Muscle of arm (tissue), 12 donors: ENCODE measurements around the gene CPZ. TPM values are rescaled to one million over a fixed set of nuclear protein-coding genes. Genes with fewer than 3 reads are reported as not detected.
"Not testable (repeated sequence)": the region's sequence is repeated elsewhere in the genome, so short reads cannot be mapped to it uniquely, and the experiment has no call there.

Experiments
- DNase-seq: peaks from one replicate; pipeline ENCODE4 v3.0.0-alpha.2; 2013
- polyA plus RNA-seq, 12 donors: library from polyadenylated mRNA; unstranded; fragments of 120-200 nt; gene quantifications; one replicate each; pipeline ENCODE4 v1.2.1, GENCODE V29; 2013; ENCODE audit not compliant: insufficient read length in 12 of 12

CPZ gene
- polyA plus RNA-seq, 12 donors, result 2.4 to 19.4 (median 7.5) TPM; not detected in 1

DNA sequence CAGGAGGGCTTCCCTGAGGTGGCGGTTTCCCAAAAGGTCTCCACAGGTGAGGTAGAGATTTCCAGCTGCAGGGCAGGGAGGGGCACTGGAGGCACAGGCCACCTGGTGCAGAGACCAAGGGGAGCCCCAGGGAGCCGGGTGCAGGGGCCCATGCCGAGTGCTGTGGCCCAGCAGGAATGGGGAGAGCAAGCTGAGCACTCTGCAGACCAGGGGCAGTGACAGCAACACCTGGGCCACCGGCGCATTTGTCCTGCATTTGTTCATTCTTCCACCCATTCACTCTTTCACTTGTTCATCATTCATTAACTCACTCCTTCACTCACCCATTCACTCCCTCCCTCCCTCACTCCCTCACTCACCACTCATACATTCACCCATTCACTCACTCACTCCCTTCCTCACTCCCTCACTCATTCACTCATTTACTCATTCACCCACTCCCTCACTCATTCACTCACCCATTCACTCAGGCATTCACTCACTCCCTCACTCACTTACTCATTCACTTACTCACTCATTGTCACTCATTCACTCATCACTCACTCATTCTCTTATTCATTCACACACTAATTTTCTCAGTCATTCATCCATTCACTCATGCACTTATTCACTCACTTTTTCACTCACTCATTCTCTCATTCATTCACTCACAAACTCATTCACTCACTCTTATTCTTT is 16.3 kb downstream of the CPZ start:
- no peak for DNase-seq

- DNase-seq, result no peak
Measured at GRCh38 chr4:8609406-8609805, 16.8 kb downstream of the CPZ start.

GRCh38 chr4:8609824-8610350 is 17.3 kb downstream of the CPZ start:
- no peak for DNase-seq

DNA sequence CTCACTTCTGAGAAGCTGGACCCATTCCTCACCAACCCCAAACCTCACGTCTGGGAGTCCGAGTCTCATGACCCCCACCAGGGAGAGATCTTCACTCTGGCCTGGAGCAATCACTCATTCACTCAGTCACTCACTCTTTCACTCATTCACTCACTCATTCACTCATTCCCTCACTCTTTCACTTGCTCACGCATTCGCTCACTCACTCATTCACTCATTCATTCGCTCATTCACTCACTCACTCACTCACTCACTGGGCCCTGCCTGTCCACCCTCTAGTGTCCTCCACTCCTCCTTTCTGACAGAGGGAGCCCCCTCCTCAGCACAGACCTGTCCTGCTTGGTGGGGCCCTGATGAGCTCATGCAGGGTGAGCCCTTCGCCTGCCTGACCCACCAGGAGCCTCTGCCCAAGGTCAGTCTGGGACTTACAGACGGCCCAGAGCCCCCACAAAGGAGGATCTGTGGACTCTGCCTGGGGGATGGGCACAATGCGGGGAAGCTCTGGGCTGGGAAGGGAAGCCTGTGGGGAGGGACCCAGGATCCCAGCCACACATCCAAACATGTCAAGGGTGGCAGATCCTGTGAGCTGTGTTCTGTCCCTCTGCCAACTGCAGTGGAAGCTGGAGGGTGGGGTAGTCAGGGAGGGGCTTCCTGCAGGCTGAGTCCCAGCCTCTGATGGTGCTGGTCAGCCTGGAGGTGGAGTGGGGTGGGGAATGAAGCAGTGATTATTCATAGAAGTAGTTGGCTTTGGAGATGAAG is 18.5 kb downstream of the CPZ start:
- no peak for DNase-seq

- DNase-seq, result no peak
Measured at GRCh38 chr4:8612646-8613045, 20.1 kb downstream of the CPZ start.

GRCh38 chr4:8613421-8614364 is 21.1 kb downstream of the CPZ start:
- no peak for DNase-seq

- no peak for DNase-seq
Measured at GRCh38 chr4:8614365-8615193, 22.0 kb downstream of the CPZ start.

DNA sequence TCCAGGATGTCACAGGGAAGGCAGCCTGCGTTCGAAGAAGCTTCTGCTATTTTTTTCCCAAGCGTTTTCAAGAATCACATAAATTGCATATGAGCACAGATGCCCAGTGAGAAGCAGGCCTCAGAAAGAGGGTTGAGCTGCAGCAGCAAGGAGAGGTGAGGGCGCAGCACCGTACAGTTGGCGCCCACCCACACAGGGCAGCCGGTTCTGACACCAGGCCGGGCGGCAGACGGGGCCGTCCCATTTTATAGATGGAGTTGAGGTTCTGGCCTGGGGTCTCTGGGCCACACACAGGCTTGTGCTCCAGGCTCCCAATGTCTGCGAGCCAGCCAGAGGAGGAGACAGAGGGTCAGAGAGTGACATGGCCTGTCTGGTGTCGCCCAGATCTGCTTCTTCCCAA is 22.8 kb downstream of the CPZ start:
- no peak for DNase-seq

DNA sequence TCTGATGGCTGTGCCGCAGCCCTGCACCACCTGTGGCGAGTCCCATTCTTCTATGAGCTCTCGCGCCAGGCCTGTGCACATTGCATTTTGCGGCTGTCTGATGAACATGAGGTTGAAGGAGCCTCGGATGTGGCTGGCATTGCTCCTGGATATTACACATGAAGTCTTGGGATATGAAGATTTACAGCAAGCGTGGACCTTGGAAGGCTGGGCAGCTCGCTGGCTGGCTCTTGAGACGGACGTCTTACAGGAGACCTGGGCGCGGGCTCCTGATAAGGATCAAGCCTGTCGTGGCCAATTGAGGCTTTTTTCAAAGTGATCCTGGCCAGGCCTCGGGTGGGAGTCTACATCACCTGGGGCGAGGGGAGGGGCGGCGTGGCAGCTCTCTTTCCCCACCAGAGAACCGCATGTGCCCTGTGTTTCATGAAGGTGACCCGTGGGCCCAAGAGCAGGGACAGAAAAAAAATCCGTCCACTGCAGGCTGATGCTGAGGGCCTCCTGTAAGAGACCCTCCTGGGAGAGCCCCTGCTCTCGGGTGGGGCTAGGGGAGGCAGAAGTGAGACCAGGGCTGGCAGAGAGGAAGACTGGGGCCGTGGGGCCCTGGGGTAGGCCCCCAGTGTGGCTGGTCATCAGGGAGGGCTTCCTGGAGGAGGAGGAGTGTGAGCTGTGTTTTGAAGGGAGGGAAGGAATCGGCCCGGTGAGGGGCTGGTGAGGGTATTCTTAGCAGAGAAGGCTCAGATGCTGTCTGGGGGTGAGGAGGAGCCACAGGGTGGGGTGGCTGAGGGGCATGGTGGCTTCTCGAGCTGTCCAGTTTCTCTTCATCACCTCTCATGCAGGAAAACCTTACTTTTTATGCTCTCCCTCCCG is 23.6 kb downstream of the CPZ start:
- no peak for DNase-seq

GRCh38 chr4:8616831-8617230 is 24.3 kb downstream of the CPZ start:
- no peak for DNase-seq

DNA sequence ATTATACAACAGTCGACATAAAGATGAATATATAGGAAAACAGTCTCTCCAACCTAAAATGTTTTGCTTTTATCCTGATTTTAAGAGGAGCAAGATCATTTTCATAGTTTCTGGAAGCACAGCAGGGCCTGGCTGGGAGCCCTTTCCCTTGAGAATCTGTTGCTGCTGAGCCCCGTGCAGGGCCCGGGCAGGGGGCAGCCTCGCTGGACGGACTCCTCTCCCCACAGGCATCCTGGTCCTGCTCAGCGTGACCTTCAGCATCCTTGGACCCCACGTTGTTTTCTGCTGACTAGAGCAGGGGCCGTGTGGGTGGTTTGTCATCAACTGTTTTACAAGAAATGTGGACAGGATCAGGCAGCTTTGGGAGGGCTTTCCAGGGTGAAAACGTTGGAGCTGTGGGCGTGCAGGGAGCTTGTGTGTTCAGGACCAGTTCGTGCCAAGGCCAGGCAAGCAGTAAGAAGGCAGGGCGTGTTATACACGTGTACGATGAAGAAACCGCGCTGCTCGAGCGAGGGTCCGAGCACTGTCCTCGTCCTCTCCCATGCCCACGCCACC is 25.0 kb downstream of the CPZ start:
- no peak for DNase-seq

GRCh38 chr4:8618421-8618820 is 25.9 kb downstream of the CPZ start:
- DNase-seq, result no peak

DNA sequence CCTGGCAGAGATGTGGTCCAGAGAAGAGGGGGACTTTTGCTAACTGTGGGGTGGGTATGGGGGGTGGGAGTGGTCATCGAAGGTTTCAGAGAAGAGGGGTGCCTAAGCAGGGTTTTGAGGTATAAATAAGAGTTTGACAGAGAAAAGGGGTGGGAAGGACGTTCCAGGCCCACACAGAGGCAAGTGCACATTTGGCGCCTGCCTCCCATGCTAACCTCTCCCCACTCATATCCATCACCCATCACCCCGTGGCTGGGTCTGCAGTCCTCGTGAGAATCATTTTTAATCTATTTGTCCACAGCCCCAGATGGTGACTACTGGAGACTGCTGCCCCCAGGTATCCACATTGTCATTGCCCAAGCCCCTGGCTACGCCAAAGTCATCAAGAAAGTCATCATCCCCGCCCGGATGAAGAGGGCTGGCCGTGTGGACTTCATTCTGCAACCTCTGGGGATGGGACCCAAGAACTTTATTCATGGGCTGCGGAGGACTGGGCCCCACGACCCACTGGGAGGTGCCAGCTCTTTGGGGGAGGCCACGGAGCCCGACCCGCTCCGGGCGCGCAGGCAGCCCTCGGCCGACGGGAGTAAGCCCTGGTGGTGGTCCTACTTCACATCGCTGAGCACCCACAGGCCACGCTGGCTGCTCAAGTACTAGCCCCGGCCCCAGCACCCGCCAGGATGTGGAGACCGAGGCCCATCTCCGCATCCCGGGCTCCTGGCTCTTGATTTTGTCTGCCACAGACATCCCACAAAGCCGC is 26.6 kb downstream of the CPZ start:
- no peak for DNase-seq

DNA sequence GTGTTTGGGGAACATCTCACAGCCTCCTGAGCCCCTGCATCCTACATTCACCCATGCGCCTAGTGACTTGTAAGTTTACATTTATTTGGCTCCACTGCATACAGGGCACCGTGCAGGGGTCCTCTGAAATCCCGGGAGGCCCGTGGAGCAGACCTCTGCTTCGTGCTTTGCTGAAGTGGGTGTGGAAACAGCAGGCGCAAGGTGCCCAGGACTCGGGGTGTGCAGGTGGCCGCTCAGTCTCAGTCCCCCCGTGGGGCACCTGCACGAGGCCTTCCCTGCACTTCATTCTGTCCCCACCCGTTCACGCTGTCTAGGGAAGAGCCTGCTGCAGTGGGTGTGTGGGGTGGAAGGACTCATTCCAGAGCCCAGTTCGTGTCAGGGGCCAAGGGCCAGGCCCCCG is 28.6 kb downstream of the CPZ start:
- not testable (repeated sequence) for DNase-seq

- DNase-seq, result not testable (repeated sequence)
Measured at GRCh38 chr4:8624601-8625272, 32.2 kb downstream of the CPZ start.

DNA sequence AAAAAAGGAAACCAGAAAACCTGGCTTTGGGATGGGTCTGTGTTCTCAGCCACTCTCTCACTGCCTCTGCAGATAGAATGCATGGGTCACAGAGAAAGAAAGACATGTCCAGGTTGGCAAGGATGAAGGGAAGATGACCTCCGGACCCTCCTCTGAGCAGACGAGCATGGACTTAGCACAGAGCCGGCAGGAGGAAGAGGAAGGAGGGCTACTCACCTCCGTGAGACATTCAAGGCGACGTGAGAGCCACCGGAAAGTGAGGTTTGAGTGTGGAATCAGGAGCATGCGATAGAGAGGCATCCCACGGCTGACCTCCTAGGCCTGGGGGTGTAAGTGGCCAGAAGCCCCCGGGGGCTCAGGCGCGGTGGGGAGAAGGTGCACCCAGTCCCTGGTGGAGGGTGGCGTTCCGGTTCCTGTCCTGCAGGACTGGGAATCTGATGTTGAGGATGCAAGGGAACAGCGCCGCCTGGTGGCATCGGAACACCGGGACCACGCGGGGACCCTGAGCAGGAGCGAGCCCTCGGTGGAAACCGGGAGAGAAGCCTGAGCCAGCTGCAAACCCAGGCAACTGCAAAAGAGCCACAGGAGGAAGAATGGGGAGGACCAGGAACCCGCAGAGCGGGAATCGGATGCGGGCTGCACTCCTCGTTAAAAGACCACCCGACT is 37.8 kb downstream of the CPZ start:
- not testable (repeated sequence) for DNase-seq

- not testable (repeated sequence) for DNase-seq
Measured at GRCh38 chr4:8631896-8632295, 39.3 kb downstream of the CPZ start.

DNA sequence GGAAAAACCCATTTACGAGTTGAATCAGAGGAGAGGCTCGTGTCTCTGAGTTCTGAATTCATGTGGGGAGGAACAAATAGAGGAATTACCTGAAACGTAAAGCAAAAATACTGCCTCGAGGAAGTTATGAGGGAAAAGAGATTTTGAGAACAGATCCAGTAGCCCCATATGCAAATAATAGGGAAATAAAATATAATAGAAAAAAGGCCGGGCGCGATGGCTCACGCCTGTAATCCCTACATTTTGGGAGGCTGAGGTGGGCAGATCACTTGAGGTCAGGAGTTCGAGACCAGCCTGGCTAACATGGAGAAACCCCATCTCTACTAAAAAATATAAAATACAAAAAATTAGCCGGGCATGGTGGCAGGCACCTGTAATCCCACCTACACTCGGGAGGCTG is 42.2 kb downstream of the CPZ start:
- DNase-seq, result not testable (repeated sequence)
